ENCODE results near the gene VCAN. TPM values are rescaled to one million over a fixed set of nuclear protein-coding genes. Genes with fewer than 3 reads are reported as not detected.

Gene VCAN
- total RNA-seq, 4 donors from 2014 or later, result 53.0 to 833 (median 65.1) TPM

DNA sequence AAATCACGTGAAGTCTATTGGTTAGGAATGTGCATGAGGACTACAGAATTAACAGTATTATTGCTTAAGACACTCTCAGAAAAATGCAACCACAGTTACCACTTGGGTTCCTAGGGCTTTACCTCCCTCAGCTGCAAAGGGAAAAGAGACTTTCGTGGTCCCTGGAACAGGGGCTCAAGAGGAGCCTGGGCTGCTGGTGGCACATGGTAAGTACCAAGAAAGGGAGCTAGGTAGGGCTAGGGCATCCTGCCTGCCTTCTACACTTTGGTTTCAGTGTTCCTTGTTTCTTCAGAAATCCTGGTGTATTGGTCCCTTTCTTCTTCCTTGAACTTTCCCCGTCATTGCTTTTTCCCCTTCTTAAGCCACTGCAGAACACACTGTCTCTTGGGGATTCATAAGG lies 7.3 kb upstream of the VCAN start:
- Histone ChIP-seq H3K9me3 (no peaks in the 10 kb centered on the region), H3K36me3 (no peaks in the 10 kb centered on the region), H3K27me3 (no peaks in the 10 kb centered on the region), H3K27ac (no peak overlapping the region), H3K4me3 (no peak overlapping the region), H3K4me1 (no peaks in the 10 kb centered on the region)
- TF ChIP-seq POLR2A (IDR thresholded peaks at IDR 0.05), result no peak
- TF ChIP-seq, protein P1, sequence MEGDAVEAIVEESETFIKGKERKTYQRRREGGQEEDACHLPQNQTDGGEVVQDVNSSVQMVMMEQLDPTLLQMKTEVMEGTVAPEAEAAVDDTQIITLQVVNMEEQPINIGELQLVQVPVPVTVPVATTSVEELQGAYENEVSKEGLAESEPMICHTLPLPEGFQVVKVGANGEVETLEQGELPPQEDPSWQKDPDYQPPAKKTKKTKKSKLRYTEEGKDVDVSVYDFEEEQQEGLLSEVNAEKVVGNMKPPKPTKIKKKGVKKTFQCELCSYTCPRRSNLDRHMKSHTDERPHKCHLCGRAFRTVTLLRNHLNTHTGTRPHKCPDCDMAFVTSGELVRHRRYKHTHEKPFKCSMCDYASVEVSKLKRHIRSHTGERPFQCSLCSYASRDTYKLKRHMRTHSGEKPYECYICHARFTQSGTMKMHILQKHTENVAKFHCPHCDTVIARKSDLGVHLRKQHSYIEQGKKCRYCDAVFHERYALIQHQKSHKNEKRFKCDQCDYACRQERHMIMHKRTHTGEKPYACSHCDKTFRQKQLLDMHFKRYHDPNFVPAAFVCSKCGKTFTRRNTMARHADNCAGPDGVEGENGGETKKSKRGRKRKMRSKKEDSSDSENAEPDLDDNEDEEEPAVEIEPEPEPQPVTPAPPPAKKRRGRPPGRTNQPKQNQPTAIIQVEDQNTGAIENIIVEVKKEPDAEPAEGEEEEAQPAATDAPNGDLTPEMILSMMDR (IDR thresholded peaks at IDR 0.05), result no peak
- intact Hi-C loops (cut with DNase I; ENCODE audit: low total_unique reads), result no loop called here
- no peak for DNase-seq

DNA sequence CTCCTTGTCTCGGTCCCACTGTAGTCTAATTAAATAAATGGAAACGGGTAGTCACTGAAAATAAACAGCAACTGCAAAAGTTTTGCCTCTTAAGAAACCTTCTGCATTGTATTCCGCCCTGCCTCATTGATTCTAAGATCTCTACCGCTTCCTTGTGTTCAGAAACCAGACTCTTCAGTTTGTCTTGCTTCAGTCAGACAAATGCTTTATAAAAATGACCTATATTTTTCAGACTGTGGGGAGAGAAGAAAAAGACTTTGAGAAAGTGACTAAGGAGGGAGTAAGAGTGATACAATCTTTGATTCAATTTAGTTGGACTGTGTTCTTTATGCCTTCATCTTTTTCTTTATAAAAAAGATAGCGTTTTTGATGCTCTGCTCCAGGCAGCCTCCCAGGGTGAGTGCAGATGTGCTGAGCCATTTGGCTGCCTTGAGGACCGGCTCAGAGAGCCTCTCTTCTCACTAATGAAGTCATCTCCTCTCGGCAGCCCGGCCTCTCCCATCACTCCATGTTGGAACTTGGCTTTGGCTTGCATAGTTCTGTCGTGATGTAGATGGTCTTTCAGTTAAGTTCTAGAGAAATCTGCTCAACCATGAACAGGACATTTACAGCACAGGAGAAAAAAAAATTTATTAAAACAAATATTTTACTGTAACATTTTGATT lies 4.0 kb upstream of the VCAN start:
- no peak overlapping the region for H3K27ac ChIP-seq
- intact Hi-C loops (cut with DNase I; ENCODE audit: low total_unique reads), result no loop called here
- TF ChIP-seq, protein P1 (IDR thresholded peaks at IDR 0.05), result no peak
- no peak for TF ChIP-seq POLR2A (IDR thresholded peaks at IDR 0.05)
- H3K27me3 ChIP-seq, result no peaks in the 10 kb centered on the region
- DNase-seq, result peak in 1 of 2 donors; percentile 41
- H3K36me3 ChIP-seq, result no peaks in the 10 kb centered on the region
- no peaks in the 10 kb centered on the region for H3K4me1 ChIP-seq
- H3K4me3 ChIP-seq, result no peak overlapping the region
- H3K9me3 ChIP-seq, result no peaks in the 10 kb centered on the region

DNA sequence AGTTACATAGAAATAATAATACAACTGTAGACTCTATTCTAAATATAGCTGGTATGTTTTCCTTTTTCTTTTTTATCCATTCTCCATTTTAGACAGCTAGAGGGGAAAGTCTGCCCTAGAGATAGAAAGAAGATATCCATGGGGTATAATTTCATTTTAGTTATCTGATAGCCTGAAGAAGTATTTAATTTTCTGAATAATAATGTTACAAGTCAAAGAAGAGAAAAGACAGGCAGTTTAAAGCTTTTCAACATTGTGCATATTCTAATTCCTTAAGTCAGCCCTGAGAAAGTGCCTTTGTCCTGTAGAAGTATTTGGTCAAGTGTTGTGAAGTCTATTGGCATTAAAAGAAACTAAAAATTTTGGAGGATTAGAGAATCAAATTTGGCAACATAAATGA lies 2.5 kb upstream of the VCAN start:
- Histone ChIP-seq H3K4me3 (no peak overlapping the region), H3K27me3 (no peaks in the 10 kb centered on the region), H3K4me1 (no peaks in the 10 kb centered on the region), H3K27ac (no peak overlapping the region), H3K36me3 (no peaks in the 10 kb centered on the region), H3K9me3 (no peaks in the 10 kb centered on the region)
- DNase-seq, result no peak
- intact Hi-C loops (cut with DNase I; ENCODE audit: low total_unique reads), result no loop called here
- TF ChIP-seq, protein P1 (IDR thresholded peaks at IDR 0.05), result no peak
- no peak for TF ChIP-seq POLR2A (IDR thresholded peaks at IDR 0.05)

DNA sequence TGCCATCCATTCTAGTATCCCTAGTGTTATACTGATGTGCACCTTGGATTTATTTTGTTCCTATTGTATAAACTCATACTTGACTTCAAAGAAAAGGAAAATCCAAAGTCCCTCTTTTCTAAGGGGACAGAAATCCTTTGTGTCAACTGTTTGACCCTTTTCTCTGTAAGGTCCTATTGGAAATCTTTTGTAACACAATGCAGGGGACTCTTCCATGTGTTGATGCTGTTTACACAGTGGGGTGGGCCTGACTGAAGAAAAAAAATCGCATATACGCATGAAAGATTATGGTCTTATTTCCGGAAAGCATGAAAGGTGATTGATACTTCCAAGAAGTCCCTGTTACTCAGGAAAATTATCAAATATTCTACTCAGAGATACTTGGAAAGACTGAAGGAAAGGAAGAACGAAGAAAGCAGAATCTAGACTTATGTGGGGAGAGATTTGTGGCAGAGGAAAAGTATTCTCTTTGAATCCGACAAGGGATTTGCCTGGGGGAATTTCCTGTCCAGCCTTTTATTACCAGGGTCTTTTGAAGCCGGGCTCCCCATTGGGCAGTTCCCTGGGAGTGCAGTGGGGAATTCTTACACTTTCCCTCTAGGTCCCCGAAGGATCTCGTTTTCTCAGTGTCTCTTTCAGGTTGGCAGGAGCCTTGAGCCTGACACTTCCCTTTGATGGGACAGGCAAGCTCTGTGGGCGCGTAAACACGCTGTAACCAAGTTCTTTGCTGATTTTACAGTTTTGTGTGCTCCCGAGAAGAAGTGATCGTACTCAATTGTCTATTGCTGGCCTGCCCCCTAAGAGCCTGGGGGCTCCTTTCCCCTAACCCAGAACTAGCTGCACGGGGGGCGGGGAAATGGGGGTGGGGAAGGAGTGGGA lies 779 bp upstream of the VCAN start:
- peak in 1 of 2 donors; percentile 14 for DNase-seq
- Histone ChIP-seq H3K4me1 (no peaks in the 10 kb centered on the region), H3K36me3 (no peaks in the 10 kb centered on the region), H3K9me3 (no peaks in the 10 kb centered on the region), H3K27ac (peak overlapping the region in 1 of 2 donors; percentile 75), H3K4me3 (peak overlapping the region; percentile 25 to 35), H3K27me3 (peaks cover 0 to 6% of the 10 kb centered on the region in 2 donors)
- no peak for TF ChIP-seq POLR2A (IDR thresholded peaks at IDR 0.05)
- TF ChIP-seq, protein P1 (IDR thresholded peaks at IDR 0.05), result no peak
- intact Hi-C loops (cut with DNase I; ENCODE audit: low total_unique reads), result no loop called here

DNA sequence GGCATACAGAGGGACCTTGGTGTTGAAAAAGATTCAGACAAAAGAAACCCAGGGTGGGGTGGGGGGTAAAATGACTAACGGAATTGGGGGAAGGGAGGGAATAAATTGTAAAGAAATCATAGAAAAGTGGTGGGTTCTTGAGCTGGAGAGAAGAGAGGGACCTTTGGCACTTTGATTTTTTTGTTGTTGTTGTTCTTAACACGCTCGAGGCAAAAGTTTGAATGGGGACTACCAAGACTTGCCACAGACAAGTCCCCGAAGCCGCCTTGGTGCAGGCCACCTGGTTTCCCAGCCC lies 616 bp downstream of the VCAN start:
- H3K4me3 ChIP-seq, result peak overlapping the region; percentile 35 to 46
- no peaks in the 10 kb centered on the region for H3K4me1 ChIP-seq
- intact Hi-C loops (cut with DNase I; ENCODE audit: low total_unique reads), result no loop called here
- H3K36me3 ChIP-seq, result no peaks in the 10 kb centered on the region
- peaks cover 0 to 6% of the 10 kb centered on the region in 2 donors for H3K27me3 ChIP-seq
- peak overlapping the region; percentile 68 to 75 for H3K27ac ChIP-seq
- TF ChIP-seq, protein P1 (IDR thresholded peaks at IDR 0.05), result no peak
- no peak for TF ChIP-seq POLR2A (IDR thresholded peaks at IDR 0.05)
- no peaks in the 10 kb centered on the region for H3K9me3 ChIP-seq
- no peak for DNase-seq

Measured in uterus (tissue), 4 donors.